Calu3 (cell line): Measurements from ENCODE around the gene WDR91. TPM values are rescaled to one million over a fixed set of nuclear protein-coding genes. Genes with fewer than 3 reads are reported as not detected.

Experiments
- BruUV-seq: library from RNA; stranded (reverse); fragments of 400-500 nt; replicated peaks from 2 replicates; lab custom pipeline; 2021; lab: Mats Ljungman, UMichigan
- CTCF ChIA-PET: fragments of 300-600 bp; sonication (Branson Sonifier 250); formaldehyde crosslinking; loops from one replicate; lab custom pipeline; 2022; ENCODE audit warnings: antibody characterized with exemption; lab: Charles Lee
- DNase-seq: peaks from one replicate; pipeline ENCODE4 v3.0.0; 2022
- H3K27ac Mint-ChIP-seq: one replicate; pipeline ENCODE4 v1.8.0; 2022; ENCODE audit warnings: mixed read lengths; ENCODE audit not compliant: unreplicated experiment
- H3K27me3 Mint-ChIP-seq: one replicate; pipeline ENCODE4 v1.8.0; 2022; ENCODE audit warnings: mixed read lengths; ENCODE audit not compliant: unreplicated experiment
- H3K36me3 Mint-ChIP-seq: one replicate; pipeline ENCODE4 v1.8.0; 2022; ENCODE audit warnings: mild to moderate bottlenecking, moderate library complexity, mixed read lengths; ENCODE audit not compliant: insufficient read depth, unreplicated experiment
- H3K4me1 Mint-ChIP-seq: one replicate; pipeline ENCODE4 v1.8.0; 2022; ENCODE audit warnings: mild to moderate bottlenecking, low read depth, mixed read lengths; ENCODE audit not compliant: unreplicated experiment
- H3K4me3 Mint-ChIP-seq: one replicate; pipeline ENCODE4 v1.8.0; 2022; ENCODE audit warnings: mild to moderate bottlenecking, low read depth, moderate library complexity, mixed read lengths; ENCODE audit not compliant: unreplicated experiment
- H3K9me3 Mint-ChIP-seq: one replicate; pipeline ENCODE4 v1.8.0; 2022; ENCODE audit warnings: low read depth, mixed read lengths; ENCODE audit not compliant: unreplicated experiment
- CTCF ChIP-seq: fragments of 200-600 bp; IDR thresholded peaks from one replicate; pipeline ENCODE4 v1.8.0; 2022; ENCODE audit warnings: antibody characterized with exemption; ENCODE audit not compliant: unreplicated experiment
- intact Hi-C: fragments of 100-400 bp; cut with micrococcal nuclease; formaldehyde crosslinking; loops from one replicate; pipeline ENCODE4 v1.10.0; 2022; ENCODE audit not compliant: unreplicated experiment
- total RNA-seq: library from RNA; stranded (reverse); gene quantifications from 2 replicates; pipeline ENCODE4 v1.2.3, GENCODE V29; 2022

WDR91 gene
- total RNA-seq, 1 experiment from 2014 or later, result 24.3 TPM

- no TSS peak for BruUV-seq
- Mint-ChIP-seq H3K9me3 (no peaks in the 10 kb centered on the region), H3K4me1 (peaks cover 15% of the 10 kb centered on the region), H3K27me3 (no peaks in the 10 kb centered on the region), H3K36me3 (peaks cover 16% of the 10 kb centered on the region), H3K27ac (no peak overlapping the region), H3K4me3 (no peak overlapping the region)
- no peak for DNase-seq
- intact Hi-C loops, result no loop called here
- CTCF ChIA-PET, result no interaction called here
- no peak for TF ChIP-seq CTCF
Observed at GRCh38 chr7:135206941-135207391, 4.4 kb downstream of the WDR91 start.

DNA sequence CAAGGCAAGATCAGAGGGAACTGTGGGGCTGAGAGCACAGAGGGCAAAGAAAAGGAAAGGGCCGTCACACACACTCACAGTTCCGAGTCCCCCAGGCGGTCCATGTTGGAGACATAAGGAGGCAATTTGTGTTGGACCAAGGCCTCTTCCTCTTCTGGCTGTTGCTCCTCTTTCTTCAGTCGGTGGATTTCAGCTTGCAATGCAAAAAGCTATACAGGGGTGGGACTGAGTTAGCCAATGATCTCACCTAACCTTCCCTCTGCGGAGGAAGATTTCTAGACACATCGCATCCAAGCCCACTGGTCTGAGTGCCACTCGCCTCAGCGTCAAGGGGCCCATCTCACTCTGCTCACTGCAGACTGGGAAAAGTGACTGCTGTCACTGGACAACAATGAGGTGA is 5.5 kb downstream of the WDR91 start:
- no peak for DNase-seq
- Mint-ChIP-seq H3K4me1 (peaks cover 15% of the 10 kb centered on the region), H3K9me3 (no peaks in the 10 kb centered on the region), H3K27ac (no peak overlapping the region), H3K36me3 (peaks cover 5% of the 10 kb centered on the region), H3K27me3 (no peaks in the 10 kb centered on the region), H3K4me3 (no peak overlapping the region)
- no peak for TF ChIP-seq CTCF
- BruUV-seq, result no TSS peak
- CTCF ChIA-PET, result no interaction called here
- intact Hi-C loops, result no loop called here

GRCh38 chr7:135204876-135205275 is 6.5 kb downstream of the WDR91 start:
- BruUV-seq, result no TSS peak
- intact Hi-C loops, result no loop called here
- H3K4me1 Mint-ChIP-seq, result peaks cover 15% of the 10 kb centered on the region
- CTCF ChIA-PET, result no interaction called here
- no peaks in the 10 kb centered on the region for H3K27me3 Mint-ChIP-seq
- H3K4me3 Mint-ChIP-seq, result no peak overlapping the region
- H3K9me3 Mint-ChIP-seq, result no peaks in the 10 kb centered on the region
- no peak overlapping the region for H3K27ac Mint-ChIP-seq
- TF ChIP-seq CTCF, result no peak
- H3K36me3 Mint-ChIP-seq, result no peaks in the 10 kb centered on the region
- DNase-seq, result no peak

DNA sequence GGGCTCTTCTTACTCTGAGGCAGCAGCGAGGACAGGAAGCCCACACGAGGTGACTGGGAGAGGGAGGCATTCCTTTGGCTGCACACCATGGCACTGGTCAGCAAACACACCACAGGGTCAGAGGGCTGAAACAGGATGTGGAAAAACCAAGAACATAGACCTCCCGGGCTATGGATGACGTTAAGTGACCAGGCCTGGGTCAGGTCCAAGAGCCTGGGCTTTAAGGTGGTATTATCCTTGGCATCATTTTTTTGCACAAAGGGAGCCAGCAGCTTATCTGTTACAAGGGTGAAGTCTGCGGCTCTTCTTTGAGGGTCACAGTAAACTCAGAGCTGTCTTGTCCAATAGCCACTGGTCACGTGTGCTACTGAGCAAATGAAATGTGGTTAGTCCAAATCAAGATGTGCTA is 7.0 kb downstream of the WDR91 start:
- Mint-ChIP-seq H3K4me1 (peaks cover 15% of the 10 kb centered on the region), H3K9me3 (no peaks in the 10 kb centered on the region), H3K27me3 (no peaks in the 10 kb centered on the region), H3K4me3 (no peak overlapping the region), H3K36me3 (no peaks in the 10 kb centered on the region), H3K27ac (no peak overlapping the region)
- CTCF ChIA-PET, result no interaction called here
- no peak for DNase-seq
- no TSS peak for BruUV-seq
- TF ChIP-seq CTCF, result no peak
- intact Hi-C loops, result no loop called here
